ENCODE results near the gene BAZ2B.
"Not testable (repeated sequence)": the region's sequence is repeated elsewhere in the genome, so short reads cannot be mapped to it uniquely, and the experiment has no call there.

The BAZ2B gene

DNA sequence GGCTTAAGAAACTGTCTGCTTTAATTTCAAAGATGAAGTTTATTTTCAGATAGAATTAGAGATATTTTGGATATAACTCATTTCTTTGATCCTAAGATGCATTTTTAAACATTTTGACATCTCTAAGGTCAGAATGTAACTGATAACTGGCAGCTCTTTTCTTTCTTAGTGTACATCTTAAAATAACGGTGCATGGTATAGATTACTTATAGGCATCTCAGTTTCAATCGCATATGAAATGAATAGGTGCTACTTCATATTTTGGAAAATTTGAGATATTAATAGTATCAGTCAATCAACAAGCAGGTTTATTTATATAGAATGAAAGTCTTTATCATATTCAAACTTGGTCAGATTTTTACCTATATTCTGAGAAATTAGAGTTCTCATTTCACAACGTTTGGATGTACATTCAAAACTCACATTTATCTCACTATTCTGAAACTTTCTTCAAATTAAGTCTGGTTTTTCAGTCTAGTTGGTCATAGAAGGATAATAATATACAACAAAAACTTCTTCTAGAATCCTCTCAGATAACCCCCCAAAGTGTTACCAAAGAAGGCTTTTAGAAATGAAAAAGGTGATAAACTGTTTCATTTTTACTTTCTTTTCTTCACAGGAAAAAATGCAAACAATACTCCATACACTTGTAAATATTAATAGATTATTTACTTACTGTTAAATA lies 207.1 kb downstream of the BAZ2B start:
- ChIA-PET CTCF (interaction anchor here (1.5 kb wide), 1 partner anchor 14 kb away, joined by 3 read pairs; no protein-coding TSS in a partner anchor), POLR2A (no interaction called here)
- TF ChIP-seq, protein P1, sequence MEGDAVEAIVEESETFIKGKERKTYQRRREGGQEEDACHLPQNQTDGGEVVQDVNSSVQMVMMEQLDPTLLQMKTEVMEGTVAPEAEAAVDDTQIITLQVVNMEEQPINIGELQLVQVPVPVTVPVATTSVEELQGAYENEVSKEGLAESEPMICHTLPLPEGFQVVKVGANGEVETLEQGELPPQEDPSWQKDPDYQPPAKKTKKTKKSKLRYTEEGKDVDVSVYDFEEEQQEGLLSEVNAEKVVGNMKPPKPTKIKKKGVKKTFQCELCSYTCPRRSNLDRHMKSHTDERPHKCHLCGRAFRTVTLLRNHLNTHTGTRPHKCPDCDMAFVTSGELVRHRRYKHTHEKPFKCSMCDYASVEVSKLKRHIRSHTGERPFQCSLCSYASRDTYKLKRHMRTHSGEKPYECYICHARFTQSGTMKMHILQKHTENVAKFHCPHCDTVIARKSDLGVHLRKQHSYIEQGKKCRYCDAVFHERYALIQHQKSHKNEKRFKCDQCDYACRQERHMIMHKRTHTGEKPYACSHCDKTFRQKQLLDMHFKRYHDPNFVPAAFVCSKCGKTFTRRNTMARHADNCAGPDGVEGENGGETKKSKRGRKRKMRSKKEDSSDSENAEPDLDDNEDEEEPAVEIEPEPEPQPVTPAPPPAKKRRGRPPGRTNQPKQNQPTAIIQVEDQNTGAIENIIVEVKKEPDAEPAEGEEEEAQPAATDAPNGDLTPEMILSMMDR (IDR thresholded peaks at IDR 0.05; ENCODE audit: control extremely low read depth, extremely low read depth, low read depth, missing control alignments) = no peak
- DNase-seq (ENCODE audit: extremely low spot score) = peak; percentile 8

DNA sequence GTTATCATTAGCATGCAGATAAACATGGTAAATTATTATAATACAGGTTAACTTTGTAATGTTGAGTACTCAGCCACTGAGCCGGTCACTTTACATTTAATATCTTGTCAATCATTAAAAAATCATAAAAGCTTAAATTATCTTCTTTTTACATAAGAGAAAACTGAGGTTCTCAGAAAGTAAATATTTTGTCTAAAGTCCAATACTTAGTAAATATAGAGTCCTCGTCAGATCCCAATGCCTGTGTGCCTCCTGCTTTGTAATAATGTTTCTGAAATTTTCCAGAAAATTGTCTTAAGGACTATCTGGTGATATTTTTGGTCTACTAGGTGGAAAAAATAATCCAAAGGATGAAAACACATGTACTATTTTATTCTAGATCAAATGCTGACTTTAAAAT lies 213.6 kb downstream of the BAZ2B start:
- ChIA-PET POLR2A (interaction anchor here (0.5 kb wide), 1 partner anchor 9 kb away, joined by 3 read pairs; no protein-coding TSS in a partner anchor), CTCF (interaction anchor here (0.8 to 1.6 kb wide), 4 partner anchors 8 to 68 kb away, joined by 3 to 4 read pairs (median 3); no protein-coding TSS in a partner anchor)
- DNase-seq (ENCODE audit: extremely low spot score) = no peak
- TF ChIP-seq, protein P1 (IDR thresholded peaks at IDR 0.05; ENCODE audit: control extremely low read depth, extremely low read depth, low read depth, missing control alignments) = no peak

DNA sequence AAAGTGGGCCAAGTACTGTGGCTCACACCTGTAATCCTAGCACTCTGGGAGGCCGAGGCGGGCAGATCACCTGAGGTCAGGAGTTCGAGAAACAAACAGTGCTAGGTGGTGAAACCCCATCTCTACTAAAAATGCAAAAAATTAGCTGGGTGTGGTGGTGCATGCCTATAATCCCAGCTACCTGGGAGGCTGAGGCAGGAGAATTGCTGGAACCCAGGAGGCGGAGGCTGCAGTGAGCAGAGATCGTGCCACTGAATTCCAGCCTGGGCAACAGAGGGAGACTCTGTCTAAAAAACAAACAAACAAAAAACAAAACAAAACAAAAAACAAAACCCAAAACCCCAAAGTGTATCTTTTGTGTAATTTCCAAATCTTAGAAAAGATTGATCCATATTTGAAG lies 214.2 kb downstream of the BAZ2B start:
- not testable (repeated sequence) for DNase-seq (ENCODE audit: extremely low spot score)
- ChIA-PET CTCF (interaction anchor here (1.2 to 1.6 kb wide), 2 partner anchors 9 to 69 kb away, joined by 3 read pairs; no protein-coding TSS in a partner anchor), POLR2A (interaction anchor here (0.5 kb wide), 1 partner anchor 8 kb away, joined by 3 read pairs; no protein-coding TSS in a partner anchor)

DNA sequence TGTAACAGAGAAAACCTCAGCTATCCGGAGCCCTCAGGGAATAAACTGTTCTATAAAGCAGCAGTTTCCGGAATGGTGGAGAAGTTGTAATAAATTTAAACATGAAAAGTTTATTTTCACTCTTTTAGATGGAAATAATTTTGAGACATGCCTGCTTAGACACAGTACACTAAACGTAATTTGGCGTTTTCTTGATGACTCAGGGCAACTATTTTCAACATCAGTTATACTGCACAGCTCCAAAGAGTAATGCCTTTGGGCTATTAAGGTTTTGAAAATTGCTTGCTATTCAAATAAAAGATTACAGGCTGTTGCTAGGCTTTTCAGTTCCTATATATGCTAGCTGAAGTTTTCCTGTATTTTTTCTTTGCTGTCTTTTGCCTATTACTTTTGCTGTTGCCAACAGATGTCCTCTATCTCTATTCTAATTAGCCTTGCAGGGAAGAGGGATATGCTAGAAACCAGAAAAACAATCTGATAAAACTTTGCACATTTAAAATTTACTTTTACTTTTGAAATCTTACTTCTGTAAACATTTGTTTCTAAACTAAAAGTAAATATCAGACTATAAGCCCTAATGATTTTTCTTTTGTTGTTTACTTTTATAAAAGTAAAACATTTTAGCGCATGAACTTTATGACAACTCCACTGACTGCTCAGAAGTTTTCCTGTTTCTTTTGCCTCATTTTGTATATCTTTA lies 216.5 kb downstream of the BAZ2B start:
- DNase-seq (ENCODE audit: extremely low spot score) = no peak
- CTCF ChIA-PET = interaction anchor here (1.0 to 1.6 kb wide), 3 partner anchors 12 to 21 kb away, joined by 3 to 4 read pairs (median 3); no protein-coding TSS in a partner anchor
- TF ChIP-seq, protein P1 (IDR thresholded peaks at IDR 0.05; ENCODE audit: control extremely low read depth, extremely low read depth, low read depth, missing control alignments) = no peak
- POLR2A ChIA-PET = no interaction called here

DNA sequence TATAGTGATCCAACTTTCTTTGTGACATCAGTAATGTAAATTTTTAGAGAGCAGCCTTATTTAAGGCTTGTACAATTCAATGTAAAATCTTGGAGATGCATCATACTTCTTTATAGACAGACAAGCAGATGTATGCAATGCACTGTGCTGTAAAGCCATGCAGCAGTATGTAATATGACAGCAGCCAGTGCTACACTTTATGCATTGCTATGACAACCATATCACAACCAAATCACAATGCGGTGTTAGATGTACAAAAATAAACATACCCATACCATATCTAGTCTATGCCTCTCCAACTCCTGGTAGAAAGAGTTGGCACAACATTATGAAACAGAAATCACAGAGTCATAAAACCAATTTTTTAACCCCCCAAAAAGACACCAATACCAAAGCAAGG lies 219.5 kb downstream of the BAZ2B start:
- ChIA-PET CTCF (interaction anchor here (1.0 kb wide), 1 partner anchor 9 kb away, joined by 3 read pairs; no protein-coding TSS in a partner anchor), POLR2A (no interaction called here)
- TF ChIP-seq, protein P1 (IDR thresholded peaks at IDR 0.05; ENCODE audit: control extremely low read depth, extremely low read depth, low read depth, missing control alignments) = no peak
- DNase-seq (ENCODE audit: extremely low spot score) = no peak

DNA sequence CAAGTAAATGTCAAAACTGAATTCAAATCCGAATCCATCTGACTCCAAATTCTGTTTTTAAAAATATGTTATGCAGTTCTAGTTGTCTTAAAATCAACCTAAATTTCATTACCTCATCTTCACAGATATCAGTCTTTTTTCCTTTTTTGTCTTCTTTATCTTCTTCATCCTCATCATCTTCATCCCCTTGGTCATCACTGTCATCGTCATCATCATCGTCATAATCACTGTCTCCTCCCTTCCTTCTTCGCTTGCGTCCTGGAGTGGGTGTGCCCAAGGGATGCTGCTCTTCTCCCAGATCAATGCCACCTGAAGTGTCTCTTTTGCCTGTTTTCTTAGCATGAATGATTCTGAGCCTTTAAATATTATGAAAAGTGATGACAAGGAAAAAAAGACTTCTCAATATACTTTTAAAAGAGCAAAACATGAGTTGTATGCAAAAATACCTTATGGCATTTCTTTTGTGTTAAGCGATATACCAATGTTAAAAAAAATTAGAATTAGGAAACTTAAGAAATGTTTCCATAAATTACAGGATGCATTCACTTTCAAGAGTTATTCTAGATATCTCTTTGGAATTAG lies 233.8 kb downstream of the BAZ2B start:
- TF ChIP-seq, protein P1 (IDR thresholded peaks at IDR 0.05; ENCODE audit: control extremely low read depth, extremely low read depth, low read depth, missing control alignments) = no peak
- CTCF ChIA-PET = no interaction called here
- no peak for DNase-seq (ENCODE audit: extremely low spot score)
- POLR2A ChIA-PET = no interaction called here

Data from GM10248 (cell line).